GM21737 (cell line): Measurements from ENCODE around the gene IGLON5.

Source experiments
- ATAC-seq: cut with Tn5 transposase; IDR thresholded peaks from one replicate; pipeline ENCODE4 v1.9.1; 2021; ENCODE audit warnings: mild to moderate bottlenecking, moderate library complexity; ENCODE audit not compliant: unreplicated experiment

Gene IGLON5

GRCh38 chr19:51311351-51312257 lies at the start of gene IGLON5:
Gene IGLON5, plus strand, starts transcription at chr19:51311644. Its CDS starts 204 bp downstream, at chr19:51311848.
- no peak for ATAC-seq

GRCh38 chr19:51263808-51264207 lies 47.6 kb upstream of the IGLON5 start:
- no peak for ATAC-seq

- ATAC-seq, result no peak
Measured at GRCh38 chr19:51271067-51271466, 40.4 kb upstream of the IGLON5 start.

GRCh38 chr19:51272183-51272810 lies 39.1 kb upstream of the IGLON5 start:
- ATAC-seq, result no peak

GRCh38 chr19:51274049-51274770 lies 37.2 kb upstream of the IGLON5 start:
- no peak for ATAC-seq

- no peak for ATAC-seq
Measured at GRCh38 chr19:51277112-51277511, 34.3 kb upstream of the IGLON5 start.

- no peak for ATAC-seq
Measured at GRCh38 chr19:51282335-51282734, 29.1 kb upstream of the IGLON5 start.

- no peak for ATAC-seq
Measured at GRCh38 chr19:51285682-51286081, 25.8 kb upstream of the IGLON5 start.

GRCh38 chr19:51289635-51290034 lies 21.8 kb upstream of the IGLON5 start:
- ATAC-seq, result no peak

GRCh38 chr19:51292971-51293370 lies 18.5 kb upstream of the IGLON5 start:
- ATAC-seq, result no peak

GRCh38 chr19:51293571-51294210 lies 17.8 kb upstream of the IGLON5 start:
- ATAC-seq, result no peak

- ATAC-seq, result no peak
Measured at GRCh38 chr19:51294211-51294976, 17.1 kb upstream of the IGLON5 start.

- ATAC-seq, result no peak
Measured at GRCh38 chr19:51294977-51295375, 16.5 kb upstream of the IGLON5 start.

GRCh38 chr19:51295382-51296126 lies 15.9 kb upstream of the IGLON5 start:
- no peak for ATAC-seq

- no peak for ATAC-seq
Measured at GRCh38 chr19:51296336-51297093, 14.9 kb upstream of the IGLON5 start.

- ATAC-seq, result no peak
Measured at GRCh38 chr19:51297406-51297805, 14.0 kb upstream of the IGLON5 start.

GRCh38 chr19:51301266-51301665 lies 10.2 kb upstream of the IGLON5 start:
- ATAC-seq, result no peak

GRCh38 chr19:51305479-51305878 lies 6.0 kb upstream of the IGLON5 start:
- ATAC-seq, result no peak

- ATAC-seq, result no peak
Measured at GRCh38 chr19:51316688-51317087, 5.2 kb downstream of the IGLON5 start.
